SK-N-SH (cell line): ENCODE measurements around the gene DYRK3. TPM values are rescaled to one million over a fixed set of nuclear protein-coding genes. Genes with fewer than 3 reads are reported as not detected.

Source experiments
- CTCF ChIA-PET: fragments of 300-600, 350-600 bp; formaldehyde crosslinking; extraction: SDS; loops from one replicate; lab custom pipeline; 2021; lab: Yijun Ruan, JAX
- POLR2A ChIA-PET: fragments of 350-600 bp; sonication (Branson Sonifier 250); formaldehyde crosslinking; extraction: SDS; loops from one replicate; lab custom pipeline; 2020; ENCODE audit warnings: antibody characterized with exemption, inconsistent platforms; lab: Yijun Ruan, JAX
- DNase-seq: peaks from one replicate; pipeline ENCODE4 v3.0.0; 2012
- H2AFZ ChIP-seq: fragments of 200-600 bp; sonication (generic); 2 replicates; pipeline ENCODE4 v1.8.1; 2016; ENCODE audit warnings: antibody characterized with exemption, mild to moderate bottlenecking, low read depth
- H3F3A ChIP-seq: fragments of 200-600 bp; sonication (generic); replicated peaks from 2 replicates; pipeline ENCODE3; 2016; ENCODE audit warnings: antibody characterized with exemption, mild to moderate bottlenecking; ENCODE audit not compliant: insufficient read depth
- H3K27ac ChIP-seq, 2 experiments: fragments of 200-500 bp in 1 of 2; fragments of 200-600 bp in 1 of 2; sonication (Bioruptor generic) in 1 of 2; sonication (generic), shearing (Covaris generic) in 1 of 2; 2 replicates each; pipeline versions ENCODE4 v1.5.1 to v1.6.1; 2014 to 2016; ENCODE audit warnings: low read depth in 2 of 2, inconsistent platforms in 1 of 2, low read length in 1 of 2, mild to moderate bottlenecking in 1 of 2, mixed read lengths in 1 of 2
- H3K27me3 ChIP-seq: fragments of 200-600 bp; sonication (generic), shearing (Covaris generic); 2 replicates; pipeline ENCODE4 v1.6.1; 2016; ENCODE audit warnings: mixed run types; ENCODE audit not compliant: insufficient read depth
- H3K36me3 ChIP-seq, 2 experiments: fragments of 200-500 bp in 1 of 2; fragments of 200-600 bp in 1 of 2; sonication (Bioruptor generic) in 1 of 2; sonication (generic) in 1 of 2; replicated peaks in 1 of 2; 2 replicates each; pipeline versions ENCODE3 to v1.5.1; 2014 to 2016; ENCODE audit warnings: low read length in 1 of 2, mild to moderate bottlenecking in 1 of 2; ENCODE audit not compliant: insufficient read depth in 2 of 2, control insufficient read depth in 1 of 2
- H3K4me1 ChIP-seq, 2 experiments: fragments of 200-500 bp in 1 of 2; fragments of 200-600 bp in 1 of 2; sonication (Bioruptor generic) in 1 of 2; sonication (generic), shearing (Covaris generic) in 1 of 2; 2 replicates each; pipeline versions ENCODE4 v1.5.1 to v1.6.1; 2014 to 2016; ENCODE audit warnings: low read depth in 1 of 2, low read length in 1 of 2, mixed run types in 1 of 2; ENCODE audit not compliant: insufficient read depth in 2 of 2, control insufficient read depth in 1 of 2
- H3K4me2 ChIP-seq: fragments of 200-600 bp; sonication (generic), shearing (Covaris generic); 2 replicates; pipeline ENCODE4 v1.6.1; 2017; ENCODE audit warnings: mixed run types
- H3K4me3 ChIP-seq, 2 experiments: fragments of 200-500 bp in 1 of 2; fragments of 200-600 bp in 1 of 2; sonication (Bioruptor generic) in 1 of 2; sonication (generic), shearing (Covaris generic) in 1 of 2; 2 replicates each; pipeline versions ENCODE4 v1.5.1 to v1.8.1; 2014 to 2016; ENCODE audit warnings: low read depth in 2 of 2, inconsistent platforms in 1 of 2, low read length in 1 of 2, mild to moderate bottlenecking in 1 of 2, mixed read lengths in 1 of 2, moderate library complexity in 1 of 2
- H3K79me2 ChIP-seq: fragments of 200-600 bp; sonication (generic); 2 replicates; pipeline ENCODE4 v1.8.1; 2017; ENCODE audit warnings: mild to moderate bottlenecking; ENCODE audit not compliant: insufficient read depth
- H3K9ac ChIP-seq: fragments of 200-600 bp; sonication (generic); 2 replicates; pipeline ENCODE4 v1.6.1; 2017; ENCODE audit warnings: mixed run types
- H3K9me2 ChIP-seq: fragments of 200-600 bp; sonication (generic); 2 replicates; pipeline ENCODE4 v1.6.1; 2017; ENCODE audit warnings: mixed run types
- H3K9me3 ChIP-seq: fragments of 200-600 bp; sonication (generic); 2 replicates; pipeline ENCODE4 v1.6.1; 2017; ENCODE audit warnings: mixed run types, mild to moderate bottlenecking, moderate library complexity
- H4K20me1 ChIP-seq: fragments of 200-600 bp; sonication (generic); 2 replicates; pipeline ENCODE4 v1.6.1; 2017; ENCODE audit warnings: mild to moderate bottlenecking, mixed run types; ENCODE audit not compliant: insufficient read depth
- EP300 ChIP-seq, 2 experiments: IDR thresholded peaks; 2 replicates each; pipeline versions ENCODE4 v1.4.0 to v1.6.1; 2012; ENCODE audit warnings: borderline replicate concordance in 1 of 2, low read depth in 1 of 2, low read length in 1 of 2
- EZH2phosphoT487 ChIP-seq: fragments of 200-600 bp; sonication (generic); IDR thresholded peaks from 2 replicates; pipeline ENCODE4 v1.6.1; 2017; ENCODE audit warnings: low read depth, mixed run types, mild to moderate bottlenecking, antibody characterized with exemption, moderate library complexity, borderline replicate concordance
- FOXJ3 ChIP-seq: sonication (generic); formaldehyde crosslinking; IDR thresholded peaks from 2 replicates; pipeline ENCODE4 v1.5.1; 2020; ENCODE audit warnings: mild to moderate bottlenecking, missing genetic modification reagents
- FOXM1 ChIP-seq: IDR thresholded peaks from 2 replicates; pipeline ENCODE4 v1.4.0; 2012; ENCODE audit warnings: low read depth, mild to moderate bottlenecking
- GABPA ChIP-seq: IDR thresholded peaks from 2 replicates; pipeline ENCODE4 v1.4.0; 2012; ENCODE audit warnings: low read depth, mild to moderate bottlenecking
- GATA2 ChIP-seq: sonication (generic); formaldehyde crosslinking; IDR thresholded peaks from 2 replicates; pipeline ENCODE4 v1.5.0; 2020; ENCODE audit warnings: mild to moderate bottlenecking, missing genetic modification reagents
- NRF1 ChIP-seq: IDR thresholded peaks from 2 replicates; pipeline ENCODE4 v1.6.1; 2012; ENCODE audit warnings: low read depth, mild to moderate bottlenecking, low read length
- RAD21 ChIP-seq: IDR thresholded peaks from 2 replicates; pipeline ENCODE4 v1.6.1; 2012; ENCODE audit warnings: mild to moderate bottlenecking, low read length
- RFX5 ChIP-seq: IDR thresholded peaks from 2 replicates; pipeline ENCODE4 v1.6.1; 2012; ENCODE audit warnings: mild to moderate bottlenecking, improper control_type of control experiment, low read length
- SIN3A ChIP-seq: IDR thresholded peaks from 2 replicates; pipeline ENCODE4 v1.6.1; 2012; ENCODE audit warnings: low read depth, mild to moderate bottlenecking, low read length, moderate library complexity, borderline replicate concordance
- SMC3 ChIP-seq: IDR thresholded peaks from 2 replicates; pipeline ENCODE4 v1.6.1; 2012; ENCODE audit warnings: low read depth, low read length, improper control_type of control experiment
- TAF1 ChIP-seq: IDR thresholded peaks from 2 replicates; pipeline ENCODE4 v1.6.1; 2012; ENCODE audit warnings: low read depth, mild to moderate bottlenecking, low read length, moderate library complexity, borderline replicate concordance
- TEAD4 ChIP-seq: IDR thresholded peaks from 2 replicates; pipeline ENCODE4 v1.4.0; 2012; ENCODE audit warnings: mild to moderate bottlenecking, borderline replicate concordance; ENCODE audit not compliant: insufficient read depth
- USF2 ChIP-seq: fragments of 150-350 bp; IDR thresholded peaks from 2 replicates; pipeline ENCODE4 v1.6.1; 2017; ENCODE audit warnings: antibody characterized with exemption, low read length, low read depth, borderline replicate concordance
- YY1 ChIP-seq: IDR thresholded peaks from 2 replicates; pipeline ENCODE4 v1.4.0; 2012; ENCODE audit warnings: low read depth, mild to moderate bottlenecking
- WGBS: methylation state at CpG from one replicate; pipeline ENCODE4 v1.1.6; 2017; ENCODE audit warnings: low lambda C conversion rate; 5-methylcytosine and 5-hydroxymethylcytosine counted together
- polyA plus RNA-seq, 3 experiments: library from polyadenylated mRNA; depleted of rRNA; stranded (reverse); fragments of >200 nt; gene quantifications; 2 replicates each; pipeline ENCODE4 v1.2.3, GENCODE V29; 2012
- TF ChIP-seq, protein P1 (sequence below): IDR thresholded peaks from 2 replicates; pipeline ENCODE4 v1.4.0; 2012; ENCODE audit warnings: low read depth, borderline replicate concordance
- TF ChIP-seq, protein P2 (sequence below): IDR thresholded peaks from 2 replicates; pipeline ENCODE4 v1.4.0; 2012; ENCODE audit warnings: low read depth, borderline replicate concordance
- TF ChIP-seq, protein P3 (sequence below): IDR thresholded peaks from 2 replicates; pipeline ENCODE4; 2012

Gene DYRK3
- polyA plus RNA-seq, 1 of the 3 experiments (the other 2 are of a cell fraction): 3.6 TPM

DNA sequence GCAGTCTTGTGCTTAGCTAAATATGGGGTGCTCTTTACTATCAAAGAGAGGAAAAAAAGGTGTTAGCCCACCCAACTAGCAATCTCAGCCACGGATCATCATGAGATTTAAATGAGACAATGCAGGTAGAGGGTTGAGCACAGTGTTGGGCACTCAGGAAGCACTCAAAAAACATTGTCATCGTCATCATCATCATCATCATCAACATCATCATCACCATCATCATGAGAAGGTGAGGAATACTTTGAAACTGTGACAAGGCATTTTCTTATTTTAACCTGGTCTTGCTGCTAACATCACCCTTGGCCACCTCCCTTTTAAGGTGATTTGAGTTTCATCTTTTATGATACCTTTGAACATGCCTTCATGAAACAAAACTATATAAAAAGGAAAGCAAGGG lies 46.0 kb downstream of the DYRK3 start:
- CTCF ChIA-PET: interaction anchor here (1.1 kb wide), 1 partner anchor 17 kb away, joined by 3 read pairs; no protein-coding TSS in a partner anchor
- no peak overlapping the region for H3K27ac ChIP-seq
- no peaks in the 10 kb centered on the region for H3K36me3 ChIP-seq
- peaks cover 8% of the 10 kb centered on the region for H3K79me2 ChIP-seq
- no peak for TF ChIP-seq FOXM1
- TF ChIP-seq, all 33 proteins: peak for 0
- Histone ChIP-seq H3K4me1 (peaks cover 0 to 12% of the 10 kb centered on the region in 2 experiments; a peak in 2 of 4 replicates), H3K27me3 (peaks cover 4% of the 10 kb centered on the region; the same call in 1 of the 2 replicates), H3F3A (peaks cover 1% of the 10 kb centered on the region), H3K9me2 (no peaks in the 10 kb centered on the region), H3K4me2 (no peak overlapping the region), H3K4me3 (no peak overlapping the region), H3K9me3 (no peaks in the 10 kb centered on the region), H4K20me1 (peaks cover 4% of the 10 kb centered on the region), H3K9ac (no peak overlapping the region), H2AFZ (no peak overlapping the region)
- 18% methylated on average over 2 of the region's 2 CpGs for WGBS
- POLR2A ChIA-PET: no interaction called here
- DNase-seq: no peak

DNA sequence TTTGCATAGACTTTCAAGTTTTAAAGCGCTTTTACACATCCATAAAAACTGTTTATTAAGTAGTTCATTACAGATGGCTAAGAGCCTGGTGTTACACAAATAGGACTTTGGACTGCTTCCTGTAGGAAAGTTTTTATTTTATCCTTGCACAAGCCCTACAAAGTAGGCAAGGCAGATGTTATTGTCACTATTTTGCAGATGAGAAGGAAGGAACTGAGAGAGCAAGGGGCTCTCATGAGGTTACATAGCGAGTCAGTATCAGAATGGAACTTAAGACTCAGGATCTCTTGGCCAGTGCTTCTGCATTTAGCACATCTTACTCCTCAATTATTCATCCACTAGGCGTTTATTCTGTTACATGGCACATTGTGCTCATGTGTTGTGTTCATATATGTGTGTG lies 46.8 kb downstream of the DYRK3 start:
- ChIA-PET CTCF (interaction anchor here (1.0 to 3.1 kb wide), 3 partner anchors 19 to 230 kb away, joined by 4 to 25 read pairs (median 7); no protein-coding TSS in a partner anchor), POLR2A (no interaction called here)
- Histone ChIP-seq H3K4me2 (no peak overlapping the region), H3K9me2 (no peaks in the 10 kb centered on the region), H4K20me1 (peaks cover 12% of the 10 kb centered on the region), H3K4me3 (no peak overlapping the region), H3K27me3 (peaks cover 4% of the 10 kb centered on the region; the same call in 1 of the 2 replicates), H3K9me3 (no peaks in the 10 kb centered on the region), H3K9ac (no peak overlapping the region), H3K4me1 (peaks cover 7 to 20% of the 10 kb centered on the region in 2 experiments; a peak in 3 of 4 replicates), H3K27ac (no peak overlapping the region), H3K36me3 (no peaks in the 10 kb centered on the region), H3F3A (peaks cover 7% of the 10 kb centered on the region), H3K79me2 (peaks cover 16% of the 10 kb centered on the region), H2AFZ (no peak overlapping the region)
- 78% methylated on average over 3 of the region's 3 CpGs for WGBS
- TF ChIP-seq FOXJ3 (CRISPR knock-in tag): no peak
- no peak for TF ChIP-seq GATA2
- TF ChIP-seq SIN3A: no peak
- no peak for TF ChIP-seq USF2
- TF ChIP-seq RFX5: no peak
- TF ChIP-seq, protein P1, sequence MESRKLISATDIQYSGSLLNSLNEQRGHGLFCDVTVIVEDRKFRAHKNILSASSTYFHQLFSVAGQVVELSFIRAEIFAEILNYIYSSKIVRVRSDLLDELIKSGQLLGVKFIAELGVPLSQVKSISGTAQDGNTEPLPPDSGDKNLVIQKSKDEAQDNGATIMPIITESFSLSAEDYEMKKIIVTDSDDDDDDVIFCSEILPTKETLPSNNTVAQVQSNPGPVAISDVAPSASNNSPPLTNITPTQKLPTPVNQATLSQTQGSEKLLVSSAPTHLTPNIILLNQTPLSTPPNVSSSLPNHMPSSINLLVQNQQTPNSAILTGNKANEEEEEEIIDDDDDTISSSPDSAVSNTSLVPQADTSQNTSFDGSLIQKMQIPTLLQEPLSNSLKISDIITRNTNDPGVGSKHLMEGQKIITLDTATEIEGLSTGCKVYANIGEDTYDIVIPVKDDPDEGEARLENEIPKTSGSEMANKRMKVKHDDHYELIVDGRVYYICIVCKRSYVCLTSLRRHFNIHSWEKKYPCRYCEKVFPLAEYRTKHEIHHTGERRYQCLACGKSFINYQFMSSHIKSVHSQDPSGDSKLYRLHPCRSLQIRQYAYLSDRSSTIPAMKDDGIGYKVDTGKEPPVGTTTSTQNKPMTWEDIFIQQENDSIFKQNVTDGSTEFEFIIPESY: no peak
- TF ChIP-seq, protein P2, sequence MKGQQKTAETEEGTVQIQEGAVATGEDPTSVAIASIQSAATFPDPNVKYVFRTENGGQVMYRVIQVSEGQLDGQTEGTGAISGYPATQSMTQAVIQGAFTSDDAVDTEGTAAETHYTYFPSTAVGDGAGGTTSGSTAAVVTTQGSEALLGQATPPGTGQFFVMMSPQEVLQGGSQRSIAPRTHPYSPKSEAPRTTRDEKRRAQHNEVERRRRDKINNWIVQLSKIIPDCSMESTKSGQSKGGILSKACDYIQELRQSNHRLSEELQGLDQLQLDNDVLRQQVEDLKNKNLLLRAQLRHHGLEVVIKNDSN: no peak
- TF ChIP-seq, protein P3, sequence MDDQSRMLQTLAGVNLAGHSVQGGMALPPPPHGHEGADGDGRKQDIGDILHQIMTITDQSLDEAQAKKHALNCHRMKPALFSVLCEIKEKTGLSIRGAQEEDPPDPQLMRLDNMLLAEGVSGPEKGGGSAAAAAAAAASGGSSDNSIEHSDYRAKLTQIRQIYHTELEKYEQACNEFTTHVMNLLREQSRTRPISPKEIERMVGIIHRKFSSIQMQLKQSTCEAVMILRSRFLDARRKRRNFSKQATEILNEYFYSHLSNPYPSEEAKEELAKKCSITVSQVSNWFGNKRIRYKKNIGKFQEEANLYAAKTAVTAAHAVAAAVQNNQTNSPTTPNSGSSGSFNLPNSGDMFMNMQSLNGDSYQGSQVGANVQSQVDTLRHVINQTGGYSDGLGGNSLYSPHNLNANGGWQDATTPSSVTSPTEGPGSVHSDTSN: no peak
- TF ChIP-seq TEAD4: no peak
- TF ChIP-seq RAD21: no peak
- TF ChIP-seq EP300 (IDR thresholded peaks at IDR 0.05; ENCODE audit: borderline replicate concordance in 1 of 2, low read depth in 1 of 2, low read length in 1 of 2): no peak
- no peak for TF ChIP-seq YY1
- no peak for TF ChIP-seq TAF1
- TF ChIP-seq GABPA: no peak
- TF ChIP-seq NRF1: no peak
- TF ChIP-seq SMC3: no peak
- TF ChIP-seq EZH2phosphoT487: no peak
- no peak for DNase-seq
